OCI-LY7 (cell line): ENCODE measurements around the gene ZBTB42.

Source experiments
- EZH2phosphoT487 ChIP-seq: fragments of 200-600 bp; sonication (generic); IDR thresholded peaks from 2 replicates; pipeline ENCODE4 v1.6.1; 2018; ENCODE audit warnings: low read depth, borderline replicate concordance, mild to moderate bottlenecking, mixed run types, antibody characterized with exemption, low read length, moderate library complexity, mixed read lengths
- TF ChIP-seq, protein P1 (sequence below): fragments of 200-600 bp; sonication (generic); conservative IDR thresholded peaks from 2 replicates; pipeline ENCODE4 v1.5.1; 2014; ENCODE audit warnings: mild to moderate bottlenecking, antibody characterized with exemption, low read length, moderate library complexity, mixed read lengths

DNA sequence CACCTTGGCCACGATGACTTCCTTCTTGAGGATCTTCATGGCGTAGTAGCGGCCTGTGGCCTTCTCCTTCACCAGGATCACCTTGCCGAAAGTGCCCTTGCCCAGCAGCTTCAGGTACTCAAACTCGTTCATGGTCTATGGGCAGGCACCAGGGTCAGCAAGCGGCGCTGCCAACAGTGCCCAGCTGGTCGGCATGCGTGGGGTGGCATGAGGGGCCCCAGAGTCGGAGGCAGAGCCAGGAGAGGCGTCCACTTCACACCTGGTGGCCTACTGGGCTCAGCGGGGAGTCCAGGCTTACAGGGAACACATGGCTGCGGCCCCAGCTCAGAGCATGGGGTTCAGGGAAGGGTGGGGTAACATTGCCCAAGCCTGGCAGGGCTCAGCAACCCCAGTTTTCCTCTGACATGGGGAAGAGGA, 25.8 kb upstream of the ZBTB42 start:
- TF ChIP-seq, protein P1, sequence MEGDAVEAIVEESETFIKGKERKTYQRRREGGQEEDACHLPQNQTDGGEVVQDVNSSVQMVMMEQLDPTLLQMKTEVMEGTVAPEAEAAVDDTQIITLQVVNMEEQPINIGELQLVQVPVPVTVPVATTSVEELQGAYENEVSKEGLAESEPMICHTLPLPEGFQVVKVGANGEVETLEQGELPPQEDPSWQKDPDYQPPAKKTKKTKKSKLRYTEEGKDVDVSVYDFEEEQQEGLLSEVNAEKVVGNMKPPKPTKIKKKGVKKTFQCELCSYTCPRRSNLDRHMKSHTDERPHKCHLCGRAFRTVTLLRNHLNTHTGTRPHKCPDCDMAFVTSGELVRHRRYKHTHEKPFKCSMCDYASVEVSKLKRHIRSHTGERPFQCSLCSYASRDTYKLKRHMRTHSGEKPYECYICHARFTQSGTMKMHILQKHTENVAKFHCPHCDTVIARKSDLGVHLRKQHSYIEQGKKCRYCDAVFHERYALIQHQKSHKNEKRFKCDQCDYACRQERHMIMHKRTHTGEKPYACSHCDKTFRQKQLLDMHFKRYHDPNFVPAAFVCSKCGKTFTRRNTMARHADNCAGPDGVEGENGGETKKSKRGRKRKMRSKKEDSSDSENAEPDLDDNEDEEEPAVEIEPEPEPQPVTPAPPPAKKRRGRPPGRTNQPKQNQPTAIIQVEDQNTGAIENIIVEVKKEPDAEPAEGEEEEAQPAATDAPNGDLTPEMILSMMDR = no peak
- TF ChIP-seq EZH2phosphoT487 = no peak
